Kidney epithelial cell (primary cell): ENCODE data around the gene RABGAP1L. TPM values are rescaled to one million over a fixed set of nuclear protein-coding genes. Genes with fewer than 3 reads are reported as not detected.
"Not testable (repeated sequence)": the region's sequence is repeated elsewhere in the genome, so short reads cannot be mapped to it uniquely, and the experiment has no call there.

ENCODE experiments used
- DNase-seq: peaks from one replicate; pipeline ENCODE4 v3.0.0-alpha.2; 2010; ENCODE audit warnings: low read depth
- H3K27me3 ChIP-seq: 2 replicates; pipeline ENCODE4 v1.6.0; 2011; ENCODE audit warnings: low read length; ENCODE audit not compliant: control insufficient read depth, insufficient read depth
- H3K36me3 ChIP-seq: 2 replicates; pipeline ENCODE4 v1.5.1; 2011; ENCODE audit warnings: low read length; ENCODE audit not compliant: control insufficient read depth, insufficient read depth
- H3K4me3 ChIP-seq: 2 replicates; pipeline ENCODE4 v1.5.1; 2011; ENCODE audit warnings: low read depth, mild to moderate bottlenecking, control low read depth, low read length
- CTCF ChIP-seq: IDR thresholded peaks from 2 replicates; pipeline ENCODE4 v1.5.1; 2011; ENCODE audit warnings: mild to moderate bottlenecking, moderate library complexity, low read length, control low read depth, inconsistent platforms; ENCODE audit not compliant: insufficient read depth, poor library complexity, severe bottlenecking
- total RNA-seq: library from RNA; depleted of rRNA; stranded (reverse); fragments of >200 nt; gene quantifications from 2 replicates; pipeline ENCODE4 v1.2.3, GENCODE V29; 2015

Gene RABGAP1L
- total RNA-seq, 1 donor from 2014 or later, result 22.1 TPM

GRCh38 chr1:174326278-174326677, 167.0 kb downstream of the RABGAP1L start:
- TF ChIP-seq CTCF, result no peak
- DNase-seq, result no peak
- H3K4me3 ChIP-seq, result no peak overlapping the region

GRCh38 chr1:174333437-174333836, 174.1 kb downstream of the RABGAP1L start:
- DNase-seq, result no peak
- no peaks in the 10 kb centered on the region for H3K36me3 ChIP-seq
- no peak overlapping the region for H3K4me3 ChIP-seq
- no peak for TF ChIP-seq CTCF
- H3K27me3 ChIP-seq, result no peaks in the 10 kb centered on the region

More at GRCh38 chr1:174326278-174326677, 167.0 kb downstream of the RABGAP1L start:
- no peaks in the 10 kb centered on the region for H3K27me3 ChIP-seq
- H3K36me3 ChIP-seq, result no peaks in the 10 kb centered on the region

GRCh38 chr1:174337000-174337681, 177.8 kb downstream of the RABGAP1L start:
- no peak for DNase-seq
- no peaks in the 10 kb centered on the region for H3K36me3 ChIP-seq
- no peak for TF ChIP-seq CTCF
- H3K27me3 ChIP-seq, result no peaks in the 10 kb centered on the region
- no peak overlapping the region for H3K4me3 ChIP-seq

- H3K4me3 ChIP-seq, H3K36me3 ChIP-seq, H3K27me3 ChIP-seq, DNase-seq: not testable (repeated sequence)
Observed at GRCh38 chr1:174340404-174340803, 181.1 kb downstream of the RABGAP1L start.

- Histone ChIP-seq H3K4me3 (no peak overlapping the region), H3K27me3 (no peaks in the 10 kb centered on the region), H3K36me3 (no peaks in the 10 kb centered on the region)
- DNase-seq, result no peak
- no peak for TF ChIP-seq CTCF
Observed at GRCh38 chr1:174344162-174344561, 184.8 kb downstream of the RABGAP1L start.

- Histone ChIP-seq H3K36me3 (no peaks in the 10 kb centered on the region), H3K4me3 (no peak overlapping the region), H3K27me3 (no peaks in the 10 kb centered on the region)
- peak; percentile 9 for DNase-seq
- TF ChIP-seq CTCF, result no peak
Observed at GRCh38 chr1:174352117-174352516, 192.8 kb downstream of the RABGAP1L start.
